ENCODE measurements around the gene TMEM131L. TPM values are rescaled to one million over a fixed set of nuclear protein-coding genes. Genes with fewer than 3 reads are reported as not detected.

TMEM131L gene
- total and polyA plus RNA-seq, 3 donors from 2014 or later = 9.1 to 15.0 (median 12.6) TPM

DNA sequence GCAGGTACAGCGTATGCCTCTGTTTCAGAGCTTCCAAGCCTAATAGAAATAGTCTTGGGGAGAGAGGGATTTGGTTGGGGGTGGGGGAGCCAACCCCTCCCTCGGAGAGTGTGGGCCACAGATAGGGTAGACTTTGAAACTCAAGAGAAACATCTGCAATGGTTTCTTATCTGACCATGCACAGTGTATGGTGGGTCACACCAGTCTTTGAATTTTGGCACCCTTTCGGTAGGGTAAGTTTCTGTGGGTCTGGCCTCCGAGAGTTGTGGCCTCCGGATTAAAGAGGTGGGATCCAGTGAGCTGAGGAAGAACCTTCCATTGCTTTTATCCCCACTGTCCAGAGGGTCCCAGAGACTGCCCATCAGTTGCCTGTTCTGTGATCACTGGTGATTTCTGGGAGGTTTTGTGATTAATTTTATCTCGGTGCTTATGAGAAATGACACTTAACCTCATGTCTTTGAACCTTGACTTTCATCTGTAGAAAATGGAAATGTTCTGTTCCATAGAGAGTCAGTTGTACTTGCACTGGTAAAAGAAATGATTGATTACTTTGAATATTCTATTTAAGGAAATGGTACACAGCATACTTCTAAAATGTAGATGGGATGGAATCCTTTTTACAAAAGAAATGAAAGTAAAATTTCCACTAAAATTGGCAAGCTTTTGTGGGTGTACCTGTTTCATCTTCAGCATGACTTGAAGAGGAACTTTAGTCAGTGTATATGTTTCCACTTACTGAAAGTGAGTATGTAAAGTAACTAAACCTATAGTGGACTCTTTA lies 62.7 kb downstream of the TMEM131L start:
- TF ChIP-seq POLR2A (IDR thresholded peaks at IDR 0.05) = no peak
- TF ChIP-seq, protein P1, sequence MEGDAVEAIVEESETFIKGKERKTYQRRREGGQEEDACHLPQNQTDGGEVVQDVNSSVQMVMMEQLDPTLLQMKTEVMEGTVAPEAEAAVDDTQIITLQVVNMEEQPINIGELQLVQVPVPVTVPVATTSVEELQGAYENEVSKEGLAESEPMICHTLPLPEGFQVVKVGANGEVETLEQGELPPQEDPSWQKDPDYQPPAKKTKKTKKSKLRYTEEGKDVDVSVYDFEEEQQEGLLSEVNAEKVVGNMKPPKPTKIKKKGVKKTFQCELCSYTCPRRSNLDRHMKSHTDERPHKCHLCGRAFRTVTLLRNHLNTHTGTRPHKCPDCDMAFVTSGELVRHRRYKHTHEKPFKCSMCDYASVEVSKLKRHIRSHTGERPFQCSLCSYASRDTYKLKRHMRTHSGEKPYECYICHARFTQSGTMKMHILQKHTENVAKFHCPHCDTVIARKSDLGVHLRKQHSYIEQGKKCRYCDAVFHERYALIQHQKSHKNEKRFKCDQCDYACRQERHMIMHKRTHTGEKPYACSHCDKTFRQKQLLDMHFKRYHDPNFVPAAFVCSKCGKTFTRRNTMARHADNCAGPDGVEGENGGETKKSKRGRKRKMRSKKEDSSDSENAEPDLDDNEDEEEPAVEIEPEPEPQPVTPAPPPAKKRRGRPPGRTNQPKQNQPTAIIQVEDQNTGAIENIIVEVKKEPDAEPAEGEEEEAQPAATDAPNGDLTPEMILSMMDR (IDR thresholded peaks at IDR 0.05) = no peak
- no peak overlapping the region for H3K4me3 ChIP-seq
- no peaks in the 10 kb centered on the region for H3K36me3 ChIP-seq (ENCODE audit: low read depth, missing control alignments)
- H3K4me1 ChIP-seq = peaks cover 13% of the 10 kb centered on the region
- intact Hi-C loops (cut with DNase I; ENCODE audit: low total_unique reads) = no loop called here
- no peaks in the 10 kb centered on the region for H3K27me3 ChIP-seq
- DNase-seq = no peak
- no peak overlapping the region for H3K27ac ChIP-seq
- 73 to 81% methylated on average over 6 of the region's 6 CpGs for WGBS, 2 donors
- no peaks in the 10 kb centered on the region for H3K9me3 ChIP-seq

GRCh38 chr4:153529646-153530045 lies 63.5 kb downstream of the TMEM131L start:
- WGBS, 2 donors = 71 to 73% methylated on average over 3 of the region's 3 CpGs
- H3K4me1 ChIP-seq = peaks cover 13% of the 10 kb centered on the region
- no peaks in the 10 kb centered on the region for H3K36me3 ChIP-seq (ENCODE audit: low read depth, missing control alignments)
- no peak for DNase-seq
- no peaks in the 10 kb centered on the region for H3K9me3 ChIP-seq
- no peak overlapping the region for H3K27ac ChIP-seq
- TF ChIP-seq POLR2A (IDR thresholded peaks at IDR 0.05) = no peak
- TF ChIP-seq, protein P1 (IDR thresholded peaks at IDR 0.05) = no peak
- intact Hi-C loops (cut with DNase I; ENCODE audit: low total_unique reads) = no loop called here
- H3K4me3 ChIP-seq = no peak overlapping the region
- H3K27me3 ChIP-seq = no peaks in the 10 kb centered on the region

GRCh38 chr4:153530284-153530999 lies 64.3 kb downstream of the TMEM131L start:
- WGBS, 2 donors = 73 to 74% methylated on average over 8 of the region's 8 CpGs
- intact Hi-C loops (cut with DNase I; ENCODE audit: low total_unique reads) = no loop called here

DNA sequence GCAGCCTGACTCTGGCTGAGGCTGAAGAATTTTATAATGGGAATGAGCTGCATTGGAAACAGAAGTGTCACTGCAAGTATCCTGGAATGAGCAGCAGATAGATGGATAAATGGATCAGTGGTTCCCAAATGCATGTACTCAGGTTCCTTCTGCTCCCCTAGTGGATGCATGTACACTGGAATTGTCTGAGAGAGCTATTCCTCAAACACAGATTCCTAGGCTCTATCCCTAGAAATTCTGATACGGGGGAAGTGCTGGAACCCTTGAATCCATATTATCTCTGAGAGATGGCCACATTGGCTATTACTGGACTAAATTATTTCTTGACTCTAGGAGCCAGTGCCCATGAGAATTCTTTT lies 64.8 kb downstream of the TMEM131L start:
- Histone ChIP-seq H3K36me3 (ENCODE audit: low read depth, missing control alignments) (no peaks in the 10 kb centered on the region), H3K9me3 (no peaks in the 10 kb centered on the region), H3K4me1 (peaks cover 17% of the 10 kb centered on the region), H3K27ac (peak overlapping the region in 1 of 2 donors; percentile 12), H3K27me3 (no peaks in the 10 kb centered on the region), H3K4me3 (no peak overlapping the region)
- intact Hi-C loops (cut with DNase I; ENCODE audit: low total_unique reads) = no loop called here
- TF ChIP-seq POLR2A (IDR thresholded peaks at IDR 0.05) = no peak
- TF ChIP-seq, protein P1 (IDR thresholded peaks at IDR 0.05) = no peak
- WGBS, 2 donors = 83 to 88% methylated on average over 1 of the region's 1 CpG
- no peak for DNase-seq

More at GRCh38 chr4:153530284-153530999, 64.3 kb downstream of the TMEM131L start:
- no peaks in the 10 kb centered on the region for H3K27me3 ChIP-seq
- no peaks in the 10 kb centered on the region for H3K9me3 ChIP-seq
- no peaks in the 10 kb centered on the region for H3K36me3 ChIP-seq (ENCODE audit: low read depth, missing control alignments)
- DNase-seq = no peak
- H3K4me1 ChIP-seq = peaks cover 13% of the 10 kb centered on the region
- H3K4me3 ChIP-seq = no peak overlapping the region
- TF ChIP-seq, protein P1 (IDR thresholded peaks at IDR 0.05) = no peak
- TF ChIP-seq POLR2A (IDR thresholded peaks at IDR 0.05) = no peak
- peak overlapping the region in 1 of 2 donors; percentile 12 for H3K27ac ChIP-seq

Measured in testis (tissue), 3 donors.